H9 (cell line): ENCODE results near the gene MMEL1. TPM values are rescaled to one million over a fixed set of nuclear protein-coding genes. Genes with fewer than 3 reads are reported as not detected.

Experiments
- DNase-seq: peaks from one replicate; pipeline ENCODE4 v3.0.0-alpha.2; 2017
- H2AFZ ChIP-seq: one replicate; pipeline ENCODE4 v1.6.1; 2013; ENCODE audit warnings: mild to moderate bottlenecking, low read length, control low read depth, moderate library complexity
- H2AK5ac ChIP-seq: 2 replicates; pipeline ENCODE4 v1.6.1; 2013; ENCODE audit warnings: low read length, control low read depth, mixed read lengths; ENCODE audit not compliant: insufficient read length
- H2BK120ac ChIP-seq: one replicate; pipeline ENCODE4 v1.6.1; 2013; ENCODE audit warnings: low read depth, mild to moderate bottlenecking, low read length, control low read depth, inconsistent platforms; ENCODE audit not compliant: poor library complexity, severe bottlenecking
- H2BK12ac ChIP-seq: 2 replicates; pipeline ENCODE4 v1.6.1; 2013; ENCODE audit warnings: low read length, control low read depth, mixed read lengths, low read depth; ENCODE audit not compliant: insufficient read length
- H2BK15ac ChIP-seq: 2 replicates; pipeline ENCODE4 v1.6.1; 2013; ENCODE audit warnings: low read depth, low read length, control low read depth
- H2BK20ac ChIP-seq: one replicate; pipeline ENCODE4 v1.6.1; 2013; ENCODE audit warnings: low read depth, mild to moderate bottlenecking, low read length, control low read depth, inconsistent platforms; ENCODE audit not compliant: poor library complexity, severe bottlenecking
- H2BK5ac ChIP-seq: 2 replicates; pipeline ENCODE4 v1.6.1; 2013; ENCODE audit warnings: low read length, control low read depth, mixed read lengths; ENCODE audit not compliant: insufficient read length
- H3K14ac ChIP-seq: 2 replicates; pipeline ENCODE4 v1.6.1; 2013; ENCODE audit warnings: low read length, control low read depth; ENCODE audit not compliant: insufficient read depth
- H3K18ac ChIP-seq: 2 replicates; pipeline ENCODE4 v1.6.1; 2013; ENCODE audit warnings: low read depth, mild to moderate bottlenecking, mixed read lengths, low read length, control low read depth; ENCODE audit not compliant: insufficient read length
- H3K23ac ChIP-seq: 2 replicates; pipeline ENCODE4 v1.6.1; 2013; ENCODE audit warnings: low read length, control low read depth, mixed read lengths, low read depth; ENCODE audit not compliant: insufficient read length
- H3K23me2 ChIP-seq: 2 replicates; pipeline ENCODE4 v1.6.1; 2013; ENCODE audit warnings: low read depth, mild to moderate bottlenecking, mixed read lengths, low read length, control low read depth; ENCODE audit not compliant: insufficient read length, poor library complexity, severe bottlenecking
- H3K27ac ChIP-seq: 2 replicates; pipeline ENCODE4 v1.5.1; 2013; ENCODE audit warnings: low read length, control low read depth, mixed read lengths, low read depth; ENCODE audit not compliant: insufficient read length
- H3K27me3 ChIP-seq: 2 replicates; pipeline ENCODE4 v1.6.1; 2013; ENCODE audit warnings: low read length, control low read depth, inconsistent platforms; ENCODE audit not compliant: insufficient read depth
- H3K4ac ChIP-seq: 2 replicates; pipeline ENCODE4 v1.6.1; 2013; ENCODE audit warnings: low read depth, mild to moderate bottlenecking, control low read depth, inconsistent platforms, low read length, moderate library complexity
- H3K4me1 ChIP-seq: 2 replicates; pipeline ENCODE4 v1.6.1; 2013; ENCODE audit warnings: low read length, control low read depth, inconsistent platforms; ENCODE audit not compliant: insufficient read depth
- H3K4me2 ChIP-seq: 2 replicates; pipeline ENCODE4 v1.6.1; 2013; ENCODE audit warnings: low read length, control low read depth, mixed read lengths; ENCODE audit not compliant: insufficient read length, insufficient read depth
- H3K56ac ChIP-seq: 2 replicates; pipeline ENCODE4 v1.6.1; 2013; ENCODE audit warnings: low read depth, mild to moderate bottlenecking, mixed read lengths, low read length, control low read depth; ENCODE audit not compliant: insufficient read length
- H3K79me1 ChIP-seq: 2 replicates; pipeline ENCODE4 v1.6.1; 2013; ENCODE audit warnings: low read depth, mild to moderate bottlenecking, moderate library complexity, low read length, control low read depth, inconsistent platforms; ENCODE audit not compliant: insufficient read depth, poor library complexity, severe bottlenecking
- H3K79me2 ChIP-seq: 2 replicates; pipeline ENCODE4 v1.6.1; 2013; ENCODE audit warnings: low read length, control low read depth, inconsistent platforms; ENCODE audit not compliant: insufficient read depth
- H3K9ac ChIP-seq: 2 replicates; pipeline ENCODE4 v1.6.1; 2013; ENCODE audit warnings: low read length, control low read depth, mixed read lengths; ENCODE audit not compliant: insufficient read length; ENCODE audit errors: extremely low read depth
- H3K9me3 ChIP-seq: one replicate; pipeline ENCODE4 v1.6.1; 2013; ENCODE audit warnings: low read depth, low read length, inconsistent platforms; ENCODE audit not compliant: control insufficient read depth
- H3T11ph ChIP-seq: one replicate; pipeline ENCODE4 v1.6.1; 2013; ENCODE audit warnings: mild to moderate bottlenecking, low read length, control low read depth, inconsistent platforms
- H4K20me1 ChIP-seq: one replicate; pipeline ENCODE4 v1.6.1; 2013; ENCODE audit not compliant: control insufficient read depth, insufficient read length, insufficient read depth
- H4K5ac ChIP-seq: 2 replicates; pipeline ENCODE4 v1.6.1; 2013; ENCODE audit warnings: low read depth, mild to moderate bottlenecking, mixed read lengths, low read length, control low read depth; ENCODE audit not compliant: insufficient read length
- H4K8ac ChIP-seq: replicated peaks from 2 replicates; pipeline ENCODE4 v1.6.1; 2013; ENCODE audit warnings: low read length, control low read depth, mixed read lengths, low read depth; ENCODE audit not compliant: insufficient read length
- H4K91ac ChIP-seq: 2 replicates; pipeline ENCODE4 v1.6.1; 2013; ENCODE audit warnings: low read depth, mild to moderate bottlenecking, moderate library complexity, mixed read lengths, low read length, control low read depth; ENCODE audit not compliant: insufficient read length
- H3K27ac Mint-ChIP-seq, 3 experiments: 2 replicates in 2 of 3; 3 replicates in 1 of 3; pipeline ENCODE4 v1.8.0; 2020 to 2021; ENCODE audit warnings: mixed read lengths in 3 of 3, mild to moderate bottlenecking in 1 of 3, moderate library complexity in 1 of 3
- H3K27me3 Mint-ChIP-seq: 2 replicates; pipeline ENCODE4 v1.8.0; 2021; ENCODE audit warnings: low read depth, mild to moderate bottlenecking, moderate library complexity, mixed read lengths
- H3K36me3 Mint-ChIP-seq, 3 experiments: 2 replicates in 2 of 3; 3 replicates in 1 of 3; pipeline ENCODE4 v1.8.0; 2020 to 2021; ENCODE audit warnings: low read depth in 3 of 3, mixed read lengths in 3 of 3; ENCODE audit not compliant: insufficient read depth in 1 of 3
- H3K4me1 Mint-ChIP-seq, 2 experiments: 2 replicates each; pipeline ENCODE4 v1.8.0; 2020; ENCODE audit warnings: mixed read lengths in 2 of 2
- H3K4me3 Mint-ChIP-seq, 2 experiments: 2 replicates in 1 of 2; 3 replicates in 1 of 2; pipeline ENCODE4 v1.8.0; 2020 to 2021; ENCODE audit warnings: mild to moderate bottlenecking in 2 of 2, mixed read lengths in 2 of 2, moderate library complexity in 1 of 2
- H3K9me3 Mint-ChIP-seq, 2 experiments: 2 replicates in 1 of 2; 3 replicates in 1 of 2; pipeline ENCODE4 v1.8.0; 2020; ENCODE audit warnings: mild to moderate bottlenecking in 2 of 2, mixed read lengths in 2 of 2, moderate library complexity in 1 of 2
- CTCF ChIP-seq: fragments of 200-600 bp; sonication (generic); conservative IDR thresholded peaks from 3 replicates; pipeline ENCODE4 v1.8.0; 2021; ENCODE audit warnings: antibody characterized with exemption, mild to moderate bottlenecking
- WGBS: extraction: QIAGEN DNeasy Blood & Tissue Kit; methylation state at CpG from one replicate; pipeline ENCODE4 v1.1.7; 2013; ENCODE audit warnings: missing lambda C conversion rate, low lambda C conversion rate, mixed read lengths; ENCODE audit not compliant: insufficient read length; ENCODE audit errors: extremely low coverage; 5-methylcytosine and 5-hydroxymethylcytosine counted together
- total RNA-seq: library from RNA; stranded (reverse); gene quantifications from 2 replicates; pipeline ENCODE4 v1.2.1, GENCODE V29; 2021

Gene MMEL1
- total RNA-seq, 1 experiment from 2014 or later, result 0.42 TPM

- Histone ChIP-seq H3K23me2 (peaks cover 10% of the 10 kb centered on the region), H3K79me2 (no peaks in the 10 kb centered on the region), H3K18ac (no peak overlapping the region), H3K27me3 (no peaks in the 10 kb centered on the region; the same call in 1 of the 2 replicates), H2BK5ac (no peak overlapping the region), H4K20me1 (no peaks in the 10 kb centered on the region), H4K5ac (no peak overlapping the region), H4K8ac (no peak overlapping the region), H2BK20ac (no peak overlapping the region), H3K14ac (no peak overlapping the region), H2BK15ac (no peak overlapping the region), H3K9ac (no peak overlapping the region), H2AK5ac (no peak overlapping the region), H3K4me2 (no peak overlapping the region), H2AFZ (no peak overlapping the region), H2BK12ac (no peak overlapping the region), H3K9me3 (peaks cover 20% of the 10 kb centered on the region), H3K56ac (no peak overlapping the region), H3K27ac (no peak overlapping the region), H4K91ac (no peak overlapping the region), H3T11ph (no peak overlapping the region), H3K79me1 (no peaks in the 10 kb centered on the region), H3K23ac (no peak overlapping the region), H3K4me1 (no peaks in the 10 kb centered on the region), H3K4ac (no peak overlapping the region), H2BK120ac (no peak overlapping the region)
- Mint-ChIP-seq H3K27me3 (peaks cover 16% of the 10 kb centered on the region), H3K36me3 (peaks cover 0 to 10% (median 4%) of the 10 kb centered on the region in 3 experiments; a peak in 2 of 7 replicates), H3K4me3 (no peak overlapping the region), H3K9me3 (peaks cover 30 to 40% of the 10 kb centered on the region in 2 experiments), H3K27ac (no peak overlapping the region), H3K4me1 (peaks cover 2 to 5% of the 10 kb centered on the region in 2 experiments; a peak in 1 of 4 replicates)
- WGBS, result no CpG with 5 or more reads among the region's 12 CpGs
- DNase-seq, result no peak
- TF ChIP-seq CTCF, result no peak
These were observed 11.8 kb upstream of the MMEL1 start for GRCh38 chr1:2644591-2645101.
